Measurements from ENCODE around the gene GYG1.

GYG1 gene

DNA sequence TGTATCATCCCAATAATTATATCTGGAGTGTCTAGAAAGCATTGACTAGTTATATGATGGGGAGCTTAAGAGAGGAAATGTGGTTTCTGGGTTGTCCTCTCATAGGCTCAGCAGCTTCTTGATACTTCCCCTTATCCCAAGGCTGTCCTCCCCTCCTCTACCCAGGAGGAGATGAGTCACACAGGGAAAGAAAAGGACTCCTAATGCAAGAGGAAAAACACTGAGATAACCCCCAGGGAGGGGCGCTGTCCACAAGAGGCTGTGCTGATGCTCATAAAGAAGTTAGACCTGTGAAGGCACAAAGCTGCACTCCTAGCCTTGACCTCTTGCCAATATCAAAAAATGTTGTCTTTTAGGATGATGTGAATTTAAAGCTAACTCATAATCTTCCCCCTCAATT lies 28.8 kb upstream of the GYG1 start:
- Histone ChIP-seq H3K18ac (ENCODE audit: low read length) (no peak overlapping the region), H3K27ac (replicated peaks; ENCODE audit: low read length) (no peak overlapping the region), H2BK120ac (ENCODE audit: low read depth, low read length) (no peak overlapping the region), H4K8ac (ENCODE audit: low read depth, low read length) (no peak overlapping the region), H2AFZ (ENCODE audit: low read length) (no peak overlapping the region), H3K4ac (ENCODE audit: low read length) (no peak overlapping the region), H3K36me3 (replicated peaks in 1 of 2; ENCODE audit: control insufficient read depth in 2 of 2, insufficient read depth in 2 of 2, low read length in 2 of 2) (no peaks in the 10 kb centered on the region), H2BK5ac (ENCODE audit: low read length) (no peak overlapping the region), H2BK15ac (ENCODE audit: low read length) (no peak overlapping the region), H3K4me2 (ENCODE audit: insufficient read depth, low read length, poor library complexity, severe bottlenecking) (no peak overlapping the region), H3K9me3 (replicated peaks in 1 of 2; ENCODE audit: control insufficient read depth in 2 of 2, insufficient read depth in 1 of 2, low read depth in 1 of 2, low read length in 2 of 2) (no peaks in the 10 kb centered on the region), H4K91ac (ENCODE audit: low read depth, low read length, poor library complexity) (no peak overlapping the region), H3K4me3 (ENCODE audit: low read length in 2 of 2) (no peak overlapping the region), H3K79me1 (ENCODE audit: low read depth, low read length) (no peaks in the 10 kb centered on the region), H3K9ac (ENCODE audit: low read depth, low read length, poor library complexity) (no peak overlapping the region), H2AK5ac (ENCODE audit: low read depth, low read length) (no peak overlapping the region), H3K4me1 (ENCODE audit: control insufficient read depth in 2 of 2, insufficient read depth in 1 of 2, low read depth in 1 of 2, low read length in 2 of 2) (no peaks in the 10 kb centered on the region), H2BK12ac (ENCODE audit: low read length) (no peak overlapping the region), H3K14ac (ENCODE audit: low read length) (no peak overlapping the region), H3K23ac (ENCODE audit: low read depth, low read length, poor library complexity) (no peak overlapping the region), H3K27me3 (ENCODE audit: control insufficient read depth in 3 of 3, insufficient read depth in 3 of 3, low read depth in 1 of 3, low read length in 3 of 3) (no peaks in the 10 kb centered on the region)
- WGBS, 2 donors (ENCODE audit: extremely low coverage in 2 of 2, insufficient read length in 2 of 2, insufficient replicate concordance in 1 of 2) = no CpG with 5 or more reads among the region's 1 CpG
- no peak for DNase-seq (ENCODE audit: low spot score)

DNA sequence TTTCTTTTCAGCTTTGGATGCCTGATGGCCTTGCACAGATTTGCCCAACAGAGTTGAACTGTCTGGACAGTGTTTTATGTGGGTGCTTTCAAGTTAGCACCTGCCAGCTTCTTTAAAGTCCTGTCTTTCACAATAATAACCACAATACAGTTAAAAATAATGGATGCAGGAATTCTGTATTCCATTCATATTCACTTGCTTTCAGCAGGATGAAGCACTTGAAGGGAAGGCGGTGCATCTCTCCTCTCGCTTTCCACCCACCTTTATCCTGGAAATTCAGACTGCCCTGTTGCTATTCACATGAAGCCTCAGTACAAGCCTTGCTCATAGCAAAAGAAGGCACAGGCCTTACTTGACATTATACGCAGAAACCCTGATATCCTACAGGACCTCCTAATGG lies 26.5 kb upstream of the GYG1 start:
- no peak overlapping the region for H2BK120ac ChIP-seq (ENCODE audit: low read depth, low read length)
- H3K9me3 ChIP-seq (replicated peaks in 1 of 2; ENCODE audit: control insufficient read depth in 2 of 2, insufficient read depth in 1 of 2, low read depth in 1 of 2, low read length in 2 of 2) = no peaks in the 10 kb centered on the region
- no CpG with 5 or more reads among the region's 3 CpGs for WGBS, 2 donors (ENCODE audit: extremely low coverage in 2 of 2, insufficient read length in 2 of 2, insufficient replicate concordance in 1 of 2)

DNA sequence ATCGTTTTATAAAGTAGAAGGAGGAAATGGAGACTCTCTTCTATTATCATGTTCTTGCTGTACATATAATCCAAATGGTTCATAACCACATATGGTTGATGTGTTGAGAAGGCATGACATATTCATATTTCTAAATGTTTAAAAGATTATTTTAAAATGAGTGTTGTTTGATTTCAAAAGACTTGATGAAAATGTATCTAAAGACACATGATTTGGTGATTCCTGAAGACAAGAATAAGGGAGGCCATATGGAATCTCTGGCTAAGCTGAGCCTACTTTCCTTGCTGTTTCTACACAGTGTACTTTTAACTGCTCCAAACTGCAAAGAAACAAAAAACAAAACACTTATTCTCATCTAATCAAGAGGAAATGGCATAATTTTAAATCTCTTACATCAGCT lies 23.0 kb upstream of the GYG1 start:
- no peaks in the 10 kb centered on the region for H3K27me3 ChIP-seq (ENCODE audit: control insufficient read depth in 3 of 3, insufficient read depth in 3 of 3, low read depth in 1 of 3, low read length in 3 of 3)
- H3K9ac ChIP-seq (ENCODE audit: low read depth, low read length, poor library complexity) = no peak overlapping the region
- no peak overlapping the region for H3K14ac ChIP-seq (ENCODE audit: low read length)
- no CpG with 5 or more reads among the region's 1 CpG for WGBS, 2 donors (ENCODE audit: extremely low coverage in 2 of 2, insufficient read length in 2 of 2, insufficient replicate concordance in 1 of 2)
- H3K4me1 ChIP-seq (ENCODE audit: control insufficient read depth in 2 of 2, insufficient read depth in 1 of 2, low read depth in 1 of 2, low read length in 2 of 2) = peaks cover 3 to 18% of the 10 kb centered on the region in 2 donors
- H3K4ac ChIP-seq (ENCODE audit: low read length) = no peak overlapping the region
- no peaks in the 10 kb centered on the region for H3K36me3 ChIP-seq (replicated peaks in 1 of 2; ENCODE audit: control insufficient read depth in 2 of 2, insufficient read depth in 2 of 2, low read length in 2 of 2)
- H2BK15ac ChIP-seq (ENCODE audit: low read length) = no peak overlapping the region
- no peak overlapping the region for H2BK5ac ChIP-seq (ENCODE audit: low read length)
- no peak for DNase-seq (ENCODE audit: low spot score)
- H4K91ac ChIP-seq (ENCODE audit: low read depth, low read length, poor library complexity) = no peak overlapping the region
- H3K79me1 ChIP-seq (ENCODE audit: low read depth, low read length) = no peaks in the 10 kb centered on the region
- H2AK5ac ChIP-seq (ENCODE audit: low read depth, low read length) = no peak overlapping the region
- H2BK12ac ChIP-seq (ENCODE audit: low read length) = no peak overlapping the region
- no peak overlapping the region for H3K23ac ChIP-seq (ENCODE audit: low read depth, low read length, poor library complexity)
- no peak overlapping the region for H3K18ac ChIP-seq (ENCODE audit: low read length)
- H3K4me2 ChIP-seq (ENCODE audit: insufficient read depth, low read length, poor library complexity, severe bottlenecking) = no peak overlapping the region
- H2AFZ ChIP-seq (ENCODE audit: low read length) = no peak overlapping the region
- H3K27ac ChIP-seq (replicated peaks; ENCODE audit: low read length) = no peak overlapping the region
- H3K9me3 ChIP-seq (replicated peaks in 1 of 2; ENCODE audit: control insufficient read depth in 2 of 2, insufficient read depth in 1 of 2, low read depth in 1 of 2, low read length in 2 of 2) = no peaks in the 10 kb centered on the region
- H2BK120ac ChIP-seq (ENCODE audit: low read depth, low read length) = no peak overlapping the region
- H4K8ac ChIP-seq (ENCODE audit: low read depth, low read length) = no peak overlapping the region
- no peak overlapping the region for H3K4me3 ChIP-seq (ENCODE audit: low read length in 2 of 2)

More for the DNA sequence above, 26.5 kb upstream of the GYG1 start:
- Histone ChIP-seq H3K27ac (replicated peaks; ENCODE audit: low read length) (no peak overlapping the region), H3K4ac (ENCODE audit: low read length) (no peak overlapping the region), H2AK5ac (ENCODE audit: low read depth, low read length) (no peak overlapping the region), H3K27me3 (ENCODE audit: control insufficient read depth in 3 of 3, insufficient read depth in 3 of 3, low read depth in 1 of 3, low read length in 3 of 3) (no peaks in the 10 kb centered on the region), H3K18ac (ENCODE audit: low read length) (no peak overlapping the region), H3K4me2 (ENCODE audit: insufficient read depth, low read length, poor library complexity, severe bottlenecking) (no peak overlapping the region), H4K8ac (ENCODE audit: low read depth, low read length) (no peak overlapping the region), H3K14ac (ENCODE audit: low read length) (no peak overlapping the region), H2BK12ac (ENCODE audit: low read length) (no peak overlapping the region), H2AFZ (ENCODE audit: low read length) (no peak overlapping the region), H3K36me3 (replicated peaks in 1 of 2; ENCODE audit: control insufficient read depth in 2 of 2, insufficient read depth in 2 of 2, low read length in 2 of 2) (no peaks in the 10 kb centered on the region), H2BK15ac (ENCODE audit: low read length) (no peak overlapping the region), H3K9ac (ENCODE audit: low read depth, low read length, poor library complexity) (no peak overlapping the region), H2BK5ac (ENCODE audit: low read length) (no peak overlapping the region), H3K79me1 (ENCODE audit: low read depth, low read length) (no peaks in the 10 kb centered on the region), H3K23ac (ENCODE audit: low read depth, low read length, poor library complexity) (no peak overlapping the region), H3K4me3 (ENCODE audit: low read length in 2 of 2) (no peak overlapping the region), H3K4me1 (ENCODE audit: control insufficient read depth in 2 of 2, insufficient read depth in 1 of 2, low read depth in 1 of 2, low read length in 2 of 2) (no peaks in the 10 kb centered on the region), H4K91ac (ENCODE audit: low read depth, low read length, poor library complexity) (no peak overlapping the region)
- no peak for DNase-seq (ENCODE audit: low spot score)

DNA sequence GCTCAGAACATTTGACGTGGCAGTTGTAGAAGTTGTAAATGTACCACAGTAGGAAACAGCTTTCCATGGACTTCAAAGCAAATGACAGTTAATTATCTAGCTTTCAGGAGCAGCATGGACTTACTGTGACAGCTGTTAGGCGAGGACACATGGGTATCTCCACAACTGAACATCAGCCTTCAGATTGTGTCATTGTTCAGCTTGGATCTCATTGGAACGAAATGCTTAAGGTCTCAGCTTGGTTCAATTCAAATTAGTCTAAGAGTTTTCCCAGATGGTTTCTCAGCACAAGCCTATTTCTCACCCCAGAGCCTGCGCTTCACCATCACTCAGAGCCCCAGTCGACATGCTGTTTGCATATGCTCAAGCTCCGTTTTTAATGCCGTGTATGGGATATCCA lies 21.1 kb upstream of the GYG1 start:
- Histone ChIP-seq H3K4me2 (ENCODE audit: insufficient read depth, low read length, poor library complexity, severe bottlenecking) (no peak overlapping the region), H3K4me1 (ENCODE audit: control insufficient read depth in 2 of 2, insufficient read depth in 1 of 2, low read depth in 1 of 2, low read length in 2 of 2) (peaks cover 3 to 18% of the 10 kb centered on the region in 2 donors), H3K4me3 (ENCODE audit: low read length in 2 of 2) (no peak overlapping the region), H3K36me3 (replicated peaks in 1 of 2; ENCODE audit: control insufficient read depth in 2 of 2, insufficient read depth in 2 of 2, low read length in 2 of 2) (no peaks in the 10 kb centered on the region), H3K4ac (ENCODE audit: low read length) (no peak overlapping the region), H3K79me1 (ENCODE audit: low read depth, low read length) (no peaks in the 10 kb centered on the region), H3K18ac (ENCODE audit: low read length) (no peak overlapping the region), H3K27ac (replicated peaks; ENCODE audit: low read length) (no peak overlapping the region), H3K9ac (ENCODE audit: low read depth, low read length, poor library complexity) (no peak overlapping the region), H4K8ac (ENCODE audit: low read depth, low read length) (no peak overlapping the region), H4K91ac (ENCODE audit: low read depth, low read length, poor library complexity) (no peak overlapping the region), H2AK5ac (ENCODE audit: low read depth, low read length) (no peak overlapping the region), H3K27me3 (ENCODE audit: control insufficient read depth in 3 of 3, insufficient read depth in 3 of 3, low read depth in 1 of 3, low read length in 3 of 3) (no peaks in the 10 kb centered on the region), H2BK15ac (ENCODE audit: low read length) (no peak overlapping the region), H2BK120ac (ENCODE audit: low read depth, low read length) (no peak overlapping the region), H2BK5ac (ENCODE audit: low read length) (no peak overlapping the region), H3K9me3 (replicated peaks in 1 of 2; ENCODE audit: control insufficient read depth in 2 of 2, insufficient read depth in 1 of 2, low read depth in 1 of 2, low read length in 2 of 2) (no peaks in the 10 kb centered on the region), H3K23ac (ENCODE audit: low read depth, low read length, poor library complexity) (no peak overlapping the region), H2AFZ (ENCODE audit: low read length) (peak overlapping the region; percentile 30), H3K14ac (ENCODE audit: low read length) (no peak overlapping the region), H2BK12ac (ENCODE audit: low read length) (no peak overlapping the region)
- WGBS, 2 donors (ENCODE audit: extremely low coverage in 2 of 2, insufficient read length in 2 of 2, insufficient replicate concordance in 1 of 2) = no CpG with 5 or more reads among the region's 7 CpGs
- DNase-seq (ENCODE audit: low spot score) = no peak
